Endothelial cell of umbilical vein (primary cell): ENCODE data around the gene ZBTB46. TPM values are rescaled to one million over a fixed set of nuclear protein-coding genes. Genes with fewer than 3 reads are reported as not detected.
A peak's percentile ranks its signal among the peaks of the same experiment; 100 is the strongest.

Experiments
- BruUV-seq: library from RNA; stranded (reverse); fragments of 400-500 nt; replicated peaks from 2 replicates; lab custom pipeline; 2021; lab: Mats Ljungman, UMichigan
- CTCF ChIA-PET: fragments of 300-600, 350-600 bp; sonication (Branson Sonifier 250); formaldehyde crosslinking; loops from one replicate; lab custom pipeline; 2021; ENCODE audit warnings: antibody characterized with exemption, inconsistent platforms; lab: Charles Lee
- POLR2A ChIA-PET: fragments of 300-600, 350-600 bp; sonication (Branson Sonifier 250); formaldehyde crosslinking; loops from one replicate; lab custom pipeline; 2021; ENCODE audit warnings: antibody characterized with exemption, inconsistent platforms; lab: Charles Lee
- DNase-seq: peaks from one replicate; pipeline ENCODE4 v3.0.0-alpha.2; 2011; ENCODE audit warnings: low read depth, low spot score
- FAIRE-seq: peaks from 2 replicates; lab custom pipeline; 2011; peaks lifted over from hg19 to GRCh38; lab: Jason Lieb, UNC
- H2AFZ ChIP-seq: 2 replicates; pipeline ENCODE4 v1.6.0; 2012; ENCODE audit warnings: low read depth, low read length, control low read depth, inconsistent platforms
- H3K27ac ChIP-seq: 2 replicates; pipeline ENCODE4 v1.5.1; 2011; ENCODE audit warnings: low read depth, mild to moderate bottlenecking, control low read depth, low read length, moderate library complexity; ENCODE audit not compliant: insufficient read depth
- H3K27me3 ChIP-seq, 2 experiments: 2 replicates each; pipeline versions ENCODE4 v1.6.0 to v1.6.1; 2011; ENCODE audit warnings: low read length in 2 of 2, mixed read lengths in 1 of 2; ENCODE audit not compliant: control insufficient read depth in 2 of 2, insufficient read depth in 2 of 2
- H3K36me3 ChIP-seq, 2 experiments: 2 replicates in 1 of 2; 3 replicates in 1 of 2; pipeline ENCODE4 v1.5.1; 2011; ENCODE audit warnings: low read length in 2 of 2, mild to moderate bottlenecking in 1 of 2, moderate library complexity in 1 of 2; ENCODE audit not compliant: control insufficient read depth in 2 of 2, insufficient read depth in 2 of 2; ENCODE audit errors: extremely low read depth in 1 of 2
- H3K4me1 ChIP-seq: 3 replicates; pipeline ENCODE4 v1.5.1; 2011; ENCODE audit warnings: mild to moderate bottlenecking, low read length; ENCODE audit not compliant: control insufficient read depth, insufficient read depth; ENCODE audit errors: extremely low read depth
- H3K4me2 ChIP-seq: 2 replicates; pipeline ENCODE4 v1.6.1; 2011; ENCODE audit warnings: low read length, control low read depth, mixed read lengths; ENCODE audit not compliant: insufficient read depth
- H3K4me3 ChIP-seq, 3 experiments: fragments of 200-600 bp in 1 of 3; sonication (generic), shearing (Covaris generic) in 1 of 3; replicated peaks in 1 of 3; 2 replicates each; pipeline ENCODE4 v1.5.1; 2011 to 2016; ENCODE audit warnings: control low read depth in 3 of 3, low read length in 3 of 3, mild to moderate bottlenecking in 2 of 3, inconsistent platforms in 1 of 3, low read depth in 1 of 3, moderate library complexity in 1 of 3; ENCODE audit not compliant: insufficient read depth in 1 of 3
- H3K79me2 ChIP-seq: 2 replicates; pipeline ENCODE4 v1.6.0; 2012; ENCODE audit warnings: low read length, inconsistent platforms; ENCODE audit not compliant: control insufficient read depth, insufficient read depth
- H3K9ac ChIP-seq: replicated peaks from 2 replicates; pipeline ENCODE3; 2011; ENCODE audit warnings: low read length, control low read depth; ENCODE audit not compliant: insufficient read depth; ENCODE audit errors: extremely low read depth
- H3K9me1 ChIP-seq: replicated peaks from 3 replicates; pipeline ENCODE4 v1.6.0; 2011; ENCODE audit warnings: mild to moderate bottlenecking, low read length; ENCODE audit not compliant: control insufficient read depth, insufficient read depth; ENCODE audit errors: extremely low read depth
- H3K9me3 ChIP-seq: replicated peaks from 2 replicates; pipeline ENCODE4 v1.5.1; 2012; ENCODE audit warnings: low read length, inconsistent platforms; ENCODE audit not compliant: control insufficient read depth, insufficient read depth
- H4K20me1 ChIP-seq: replicated peaks from 2 replicates; pipeline ENCODE3; 2011; ENCODE audit warnings: mild to moderate bottlenecking, low read length; ENCODE audit not compliant: control insufficient read depth, insufficient read depth; ENCODE audit errors: extremely low read depth
- EZH2 ChIP-seq: IDR thresholded peaks from 2 replicates; pipeline ENCODE4 v1.6.1; 2012; ENCODE audit warnings: borderline replicate concordance, low read depth, mild to moderate bottlenecking, moderate library complexity, low read length, inconsistent platforms; ENCODE audit not compliant: severe bottlenecking
- FOS ChIP-seq: IDR thresholded peaks from 2 replicates; pipeline ENCODE4 v1.6.1; 2011; ENCODE audit warnings: mild to moderate bottlenecking, low read length, moderate library complexity, borderline replicate concordance; ENCODE audit not compliant: insufficient read depth
- GATA2 ChIP-seq: IDR thresholded peaks from 2 replicates; pipeline ENCODE4 v1.7.0; 2011; ENCODE audit warnings: low read depth, mild to moderate bottlenecking, moderate library complexity, mixed read lengths, low read length; ENCODE audit not compliant: insufficient read length, insufficient read depth
- JUN ChIP-seq: IDR thresholded peaks from 2 replicates; pipeline ENCODE4 v1.6.1; 2011; ENCODE audit warnings: borderline replicate concordance, low read depth; ENCODE audit not compliant: insufficient read length, insufficient read depth
- dilution Hi-C: fragments of 300-500 bp; cut with MboI; formaldehyde crosslinking; loops from one replicate; pipeline ENCODE4 v1.15.0; 2019; ENCODE audit warnings: low sequenced_read_pairs; ENCODE audit not compliant: extremely low pct_ligation_motif_present
- intact Hi-C: fragments of 100-400 bp; cut with micrococcal nuclease; formaldehyde crosslinking; loops from one replicate; pipeline ENCODE4 v1.10.0; 2022
- polyA plus RNA-seq, 4 experiments: library from polyadenylated mRNA; depleted of rRNA in 3 of 4; stranded (reverse) in 3 of 4; unstranded in 1 of 4; fragments of >200 nt; gene quantifications; 2 replicates each; pipeline versions ENCODE4 v1.2.1 to v1.2.3, GENCODE V29; 2011 to 2012; ENCODE audit warnings: missing spikeins in 1 of 4
- total RNA-seq: library from RNA; stranded (reverse); gene quantifications from 2 replicates; pipeline ENCODE4 v1.2.3, GENCODE V29; 2021

Gene ZBTB46
- total and polyA plus RNA-seq, 2 donors (not counting 3 experiments of a cell fraction or from before 2014, with no cell fraction given), result 1.3 to 7.1 TPM

DNA sequence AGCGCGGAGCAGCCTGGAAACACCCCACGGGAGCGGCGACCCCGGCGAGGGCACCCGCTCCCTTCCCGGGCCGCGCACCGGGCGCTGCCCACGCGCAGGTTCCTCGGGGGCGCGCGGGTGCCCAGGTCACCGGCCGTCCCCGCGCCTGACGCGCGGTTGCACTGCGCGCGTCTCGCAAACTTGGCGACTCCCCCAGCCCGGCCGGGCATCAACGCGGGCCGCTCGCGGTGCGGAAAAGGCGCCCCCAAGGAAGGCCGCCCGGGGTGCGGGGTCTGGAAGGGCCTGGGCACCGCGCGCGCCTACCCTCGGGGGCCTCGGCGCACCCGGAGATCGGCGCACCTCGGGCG lies 555 bp upstream of the ZBTB46 start:
- Histone ChIP-seq H3K9ac (no peak overlapping the region), H4K20me1 (no peaks in the 10 kb centered on the region), H3K9me3 (no peaks in the 10 kb centered on the region), H3K79me2 (no peaks in the 10 kb centered on the region), H2AFZ (peak overlapping the region; percentile 47), H3K27ac (no peak overlapping the region), H3K27me3 (peaks cover 18 to 32% of the 10 kb centered on the region in 2 experiments), H3K4me2 (peak overlapping the region; percentile 21), H3K36me3 (no peaks in the 10 kb centered on the region), H3K4me1 (peaks cover 7% of the 10 kb centered on the region), H3K4me3 (peak overlapping the region in 2 of 3 experiments; percentile 9 to 36), H3K9me1 (no peaks in the 10 kb centered on the region)
- DNase-seq (no peak), FAIRE-seq (no peak)
- no TSS peak for BruUV-seq
- TF ChIP-seq FOS (no peak), GATA2 (no peak)
- POLR2A ChIA-PET, result no interaction called here
- CTCF ChIA-PET, result interaction anchor here (1.2 kb wide), 1 partner anchor 15 kb away, joined by 3 read pairs; no protein-coding TSS in a partner anchor
- intact Hi-C loops (no loop called here), dilution Hi-C loops (no loop called here)

DNA sequence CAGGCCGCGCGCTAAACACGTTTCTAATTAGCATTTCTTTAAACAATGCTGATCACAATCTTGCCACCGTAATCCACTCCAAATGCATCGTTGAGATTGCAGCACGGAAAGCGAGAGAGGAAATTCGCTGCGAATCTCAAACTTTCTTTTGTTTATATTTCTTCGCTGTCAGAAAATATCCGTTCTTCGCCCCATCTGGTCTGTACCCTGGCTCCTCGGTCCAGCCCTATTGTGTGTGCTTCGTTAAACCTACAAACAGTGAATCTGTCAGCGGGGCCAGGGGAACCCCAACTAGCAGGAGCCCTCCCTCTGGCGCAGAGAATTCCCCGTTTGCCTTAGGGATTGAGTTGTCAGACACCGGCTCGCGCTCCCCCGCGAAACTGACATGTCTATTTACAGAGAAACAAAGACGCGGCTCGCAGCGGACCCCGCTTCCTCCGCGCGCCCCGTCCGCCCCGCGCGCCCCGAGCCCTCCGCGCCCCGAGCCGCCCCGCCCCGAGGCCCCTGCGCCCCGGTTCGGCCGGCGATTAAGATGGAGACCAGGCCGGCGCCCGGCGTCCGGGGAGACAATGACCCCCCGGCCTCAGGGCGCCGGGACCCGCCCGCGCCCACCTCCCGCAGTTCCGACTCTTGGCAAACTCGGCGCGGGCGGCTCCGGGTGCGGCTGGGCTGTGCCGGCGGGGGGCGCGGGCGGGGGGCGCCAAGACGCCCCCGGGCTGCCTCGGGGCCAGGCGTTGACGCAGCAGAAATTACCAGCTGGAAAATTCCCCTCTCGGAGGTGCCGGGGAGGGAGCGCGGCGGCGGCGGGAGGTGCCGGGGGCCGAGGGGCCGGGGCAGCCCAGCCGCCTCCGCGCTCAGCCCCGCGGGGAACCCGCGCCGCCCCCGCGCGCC lies 874 bp downstream of the ZBTB46 start:
- H4K20me1 ChIP-seq, result no peaks in the 10 kb centered on the region
- H3K9me1 ChIP-seq, result no peaks in the 10 kb centered on the region
- peak overlapping the region; percentile 10 to 46 (median 37) for H3K4me3 ChIP-seq
- H3K9me3 ChIP-seq, result no peaks in the 10 kb centered on the region
- intact Hi-C loops (loop anchor here (5.0 kb wide), 1 partner anchor 32 kb away; the partner anchor contains the start of gene ABHD16B), dilution Hi-C loops (no loop called here)
- no peaks in the 10 kb centered on the region for H3K36me3 ChIP-seq
- peak; percentile 94 for TF ChIP-seq EZH2
- TF ChIP-seq JUN, result no peak
- H3K27me3 ChIP-seq, result peaks cover 18 to 32% of the 10 kb centered on the region in 2 experiments
- POLR2A ChIA-PET, result no interaction called here
- H3K9ac ChIP-seq, result no peak overlapping the region
- BruUV-seq, result no TSS peak
- H3K4me1 ChIP-seq, result peaks cover 7% of the 10 kb centered on the region
- CTCF ChIA-PET, result interaction anchor here (1.2 kb wide), 1 partner anchor 14 kb away, joined by 3 read pairs; no protein-coding TSS in a partner anchor
- H3K27ac ChIP-seq, result no peak overlapping the region
- DNase-seq (peak; percentile 30), FAIRE-seq (peak; percentile 76)
- H3K4me2 ChIP-seq, result peak overlapping the region; percentile 69
- H3K79me2 ChIP-seq, result no peaks in the 10 kb centered on the region
- H2AFZ ChIP-seq, result peak overlapping the region; percentile 65
